UCSD-AML1 (cell line): ENCODE measurements around the gene AQP12B.

Experiments
- DNase-seq: peaks from one replicate; lab custom pipeline; 2025; ENCODE audit not compliant: unreplicated experiment; lab: John Stamatoyannopoulos, UW

Gene AQP12B

DNA sequence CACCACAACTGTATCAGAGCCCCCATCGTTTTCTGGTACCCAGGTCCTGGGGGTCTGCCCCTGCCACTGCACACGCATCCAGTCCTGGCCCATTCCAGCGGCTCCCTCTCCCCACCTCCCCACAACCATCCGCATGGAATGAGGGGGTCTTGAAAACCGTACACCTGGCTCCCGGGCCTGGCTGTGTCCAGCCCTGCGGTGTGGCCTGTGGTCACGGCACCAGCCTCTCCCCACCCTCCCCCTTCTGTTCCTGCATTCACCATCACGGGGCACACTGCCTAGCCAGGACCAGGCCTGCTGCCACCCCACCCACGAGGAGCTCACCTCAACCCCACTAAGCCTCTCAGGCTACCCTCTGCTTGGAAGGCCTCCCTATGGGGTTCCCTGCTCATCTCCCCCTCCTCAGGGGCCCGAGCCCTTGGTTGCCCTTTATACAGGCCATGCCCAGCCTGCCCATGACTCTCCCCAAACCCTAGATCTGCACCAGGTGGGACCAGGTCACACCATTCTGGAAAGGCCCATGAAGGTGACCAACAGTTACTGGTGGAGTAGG lies 46.0 kb downstream of the AQP12B start:
- DNase-seq: no peak

DNA sequence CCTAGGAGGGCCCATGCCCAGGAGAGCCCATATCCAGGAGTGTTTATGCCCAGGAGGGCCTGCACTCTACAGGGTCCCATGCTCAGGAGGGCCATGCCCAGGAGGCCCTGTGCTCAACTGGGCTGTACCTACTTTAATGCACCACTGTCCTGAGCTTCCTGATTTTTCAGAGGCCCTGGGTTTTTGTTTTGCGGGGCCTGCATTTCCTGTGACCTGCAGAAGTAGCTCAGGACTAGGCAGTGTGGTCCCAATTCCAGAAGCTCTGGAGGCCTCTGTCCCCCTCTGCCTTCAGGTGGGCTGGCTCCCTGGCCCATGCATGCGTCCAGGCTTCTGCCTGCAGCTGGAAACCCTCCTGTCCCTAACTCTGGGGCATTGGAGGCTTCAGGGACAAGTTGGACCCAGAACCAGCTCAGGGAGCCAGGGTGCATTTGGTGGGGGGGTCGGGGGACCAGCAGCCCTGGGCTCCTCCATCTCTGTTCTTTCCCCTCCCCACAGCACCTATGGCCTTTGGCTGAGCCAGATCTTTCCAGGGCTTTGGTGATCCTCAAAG lies 46.6 kb downstream of the AQP12B start:
- DNase-seq: no peak

DNA sequence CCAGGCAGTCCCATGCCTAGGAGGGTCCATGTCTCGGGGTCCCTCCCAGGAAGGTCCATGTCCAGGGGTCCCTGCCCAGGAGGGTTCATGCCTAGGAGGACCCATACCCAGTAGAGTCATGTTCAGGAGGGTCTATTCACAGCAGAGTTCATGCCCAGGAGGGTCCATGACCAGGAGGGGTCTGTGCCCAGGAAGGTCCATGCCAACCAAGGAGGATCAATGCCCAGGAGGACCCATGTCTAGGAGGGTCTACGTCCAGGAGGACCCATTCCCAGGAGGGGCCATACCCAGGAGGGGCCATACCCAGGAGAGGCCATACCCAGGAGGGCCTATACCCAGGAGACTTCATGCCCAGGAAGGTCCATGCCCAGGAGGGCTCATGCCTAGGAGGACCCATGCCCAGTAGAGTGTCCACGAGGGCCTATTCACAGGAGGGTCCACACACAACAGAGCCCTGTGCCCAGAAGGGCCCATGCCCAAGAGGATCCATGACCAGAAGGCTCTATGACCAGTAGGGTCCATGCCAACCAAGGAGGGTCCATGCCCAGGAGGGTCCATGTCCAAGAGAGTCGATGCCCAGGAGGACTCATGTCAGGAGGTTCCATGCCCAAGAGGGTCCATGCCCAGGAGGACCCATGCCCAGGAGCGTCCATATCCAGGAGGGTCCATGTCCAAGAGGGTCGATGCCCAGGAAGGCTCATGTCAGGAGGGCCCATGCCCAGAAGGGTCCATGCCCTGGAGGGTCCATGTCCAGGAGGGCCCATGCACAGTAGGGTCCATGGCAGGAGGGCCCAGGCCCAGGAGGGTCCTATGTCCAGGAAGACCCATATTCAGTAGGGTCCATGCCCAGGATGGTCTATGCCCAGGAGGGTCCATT lies 47.3 kb downstream of the AQP12B start:
- no peak for DNase-seq

DNA sequence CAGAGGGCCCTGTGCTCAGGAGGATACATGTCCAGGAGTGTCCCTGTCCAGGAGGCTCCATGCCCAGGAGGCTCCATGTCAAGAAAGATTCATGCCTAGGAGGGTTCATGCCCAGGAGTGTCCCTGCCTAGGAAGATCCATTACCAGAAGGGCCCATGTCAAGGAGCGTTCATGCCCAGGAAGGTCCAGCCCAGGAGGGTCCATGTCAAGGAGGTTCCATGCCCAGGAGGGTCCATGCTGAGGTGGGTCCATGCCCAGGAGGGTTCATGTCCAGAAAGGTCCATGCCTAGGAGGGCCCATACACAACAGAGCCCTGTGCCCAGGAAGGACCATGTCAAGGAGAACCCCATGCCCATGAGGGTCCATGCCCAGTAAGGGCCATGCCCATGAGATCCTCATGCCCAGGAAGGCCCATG lies 50.4 kb downstream of the AQP12B start:
- no peak for DNase-seq

DNA sequence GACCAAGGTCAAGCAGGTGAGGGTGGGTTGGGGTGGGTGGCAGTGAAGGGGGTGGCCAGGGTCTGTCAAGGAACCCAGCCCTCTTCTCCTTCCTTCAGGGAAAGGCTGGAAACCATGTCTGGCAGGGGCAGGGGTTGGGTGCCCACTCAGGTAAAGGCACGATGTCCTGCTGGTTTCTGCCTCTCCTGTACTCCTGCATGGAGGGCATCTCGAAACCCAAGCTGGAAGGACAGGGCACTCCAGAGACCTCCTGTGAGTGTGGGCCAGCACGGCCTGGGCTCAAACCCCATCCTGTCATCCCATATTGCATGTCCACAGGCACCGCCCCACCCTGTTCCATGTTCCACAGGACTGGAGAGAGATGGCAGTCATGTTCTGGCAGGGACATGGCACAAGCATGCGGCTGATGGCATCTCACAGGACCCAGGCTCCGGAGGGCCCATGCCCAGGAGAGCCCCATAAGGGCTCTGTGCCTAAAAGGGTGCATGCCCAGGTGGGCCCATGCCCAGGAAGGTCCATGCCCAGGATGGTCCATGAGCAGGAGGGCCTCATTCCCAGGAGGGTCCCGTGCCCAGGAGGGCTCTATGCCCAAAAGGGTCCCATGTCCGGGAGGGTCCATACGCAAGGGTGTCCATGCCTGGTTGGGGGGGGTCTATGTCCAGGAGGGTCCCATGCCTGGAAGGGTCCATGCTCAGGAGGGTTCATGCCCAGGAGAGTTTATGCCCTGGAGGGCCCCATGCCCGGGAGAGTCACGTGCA lies 51.0 kb downstream of the AQP12B start:
- DNase-seq: no peak

DNA sequence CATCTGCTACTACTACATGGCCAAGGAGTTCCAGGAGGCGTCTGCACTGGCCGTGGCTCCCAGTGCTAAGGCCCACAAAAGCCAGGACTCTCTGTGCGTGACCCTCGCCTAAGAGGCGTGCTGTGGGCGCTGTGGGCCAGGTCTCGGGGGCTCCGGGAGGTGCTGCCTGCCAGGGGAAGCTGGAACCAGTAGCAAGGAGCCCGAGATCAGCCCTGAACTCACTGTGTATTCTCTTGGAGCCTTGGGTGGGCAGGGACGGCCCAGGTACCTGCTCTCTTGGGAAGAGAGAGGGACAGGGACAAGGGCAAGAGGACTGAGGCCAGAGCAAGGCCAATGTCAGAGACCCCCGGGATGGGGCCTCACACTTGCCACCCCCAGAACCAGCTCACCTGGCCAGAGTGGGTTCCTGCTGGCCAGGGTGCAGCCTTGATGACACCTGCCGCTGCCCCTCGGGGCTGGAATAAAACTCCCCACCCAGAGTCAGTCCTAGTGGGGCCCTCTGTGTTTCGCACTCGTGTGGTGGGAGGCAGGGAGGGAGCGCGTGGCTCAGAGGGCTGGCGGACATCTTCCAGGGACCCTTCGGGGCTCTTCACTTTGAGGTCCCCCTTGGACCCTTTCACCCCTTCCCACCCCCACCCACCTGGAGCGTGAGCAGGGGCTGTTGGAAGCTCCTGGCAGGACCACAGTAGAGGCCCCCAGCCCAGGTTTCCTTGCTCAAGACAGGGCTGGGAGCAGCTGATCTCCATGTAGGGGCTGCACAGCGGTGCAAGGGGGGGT lies 51.7 kb downstream of the AQP12B start:
- no peak for DNase-seq

DNA sequence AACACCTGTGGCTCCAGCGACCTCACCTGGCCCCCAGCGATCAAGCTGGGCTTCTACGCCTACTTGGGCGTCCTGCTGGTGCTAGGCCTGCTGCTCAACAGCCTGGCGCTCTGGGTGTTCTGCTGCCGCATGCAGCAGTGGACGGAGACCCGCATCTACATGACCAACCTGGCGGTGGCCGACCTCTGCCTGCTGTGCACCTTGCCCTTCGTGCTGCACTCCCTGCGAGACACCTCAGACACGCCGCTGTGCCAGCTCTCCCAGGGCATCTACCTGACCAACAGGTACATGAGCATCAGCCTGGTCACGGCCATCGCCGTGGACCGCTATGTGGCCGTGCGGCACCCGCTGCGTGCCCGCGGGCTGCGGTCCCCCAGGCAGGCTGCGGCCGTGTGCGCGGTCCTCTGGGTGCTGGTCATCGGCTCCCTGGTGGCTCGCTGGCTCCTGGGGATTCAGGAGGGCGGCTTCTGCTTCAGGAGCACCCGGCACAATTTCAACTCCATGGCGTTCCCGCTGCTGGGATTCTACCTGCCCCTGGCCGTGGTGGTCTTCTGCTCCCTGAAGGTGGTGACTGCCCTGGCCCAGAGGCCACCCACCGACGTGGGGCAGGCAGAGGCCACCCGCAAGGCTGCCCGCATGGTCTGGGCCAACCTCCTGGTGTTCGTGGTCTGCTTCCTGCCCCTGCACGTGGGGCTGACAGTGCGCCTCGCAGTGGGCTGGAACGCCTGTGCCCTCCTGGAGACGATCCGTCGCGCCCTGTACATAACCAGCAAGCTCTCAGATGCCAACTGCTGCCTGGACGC lies 52.5 kb downstream of the AQP12B start:
- DNase-seq: no peak

DNA sequence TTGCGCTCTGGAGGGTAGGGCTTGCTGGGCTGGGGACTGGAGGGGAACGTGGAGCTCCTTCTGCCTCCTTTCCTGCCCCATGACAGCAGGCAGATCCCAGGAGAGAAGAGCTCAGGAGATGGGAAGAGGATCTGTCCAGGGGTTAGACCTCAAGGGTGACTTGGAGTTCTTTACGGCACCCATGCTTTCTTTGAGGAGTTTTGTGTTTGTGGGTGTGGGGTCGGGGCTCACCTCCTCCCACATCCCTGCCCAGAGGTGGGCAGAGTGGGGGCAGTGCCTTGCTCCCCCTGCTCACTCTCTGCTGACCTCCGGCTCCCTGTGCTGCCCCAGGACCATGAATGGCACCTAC lies 53.1 kb downstream of the AQP12B start:
- DNase-seq: no peak

DNA sequence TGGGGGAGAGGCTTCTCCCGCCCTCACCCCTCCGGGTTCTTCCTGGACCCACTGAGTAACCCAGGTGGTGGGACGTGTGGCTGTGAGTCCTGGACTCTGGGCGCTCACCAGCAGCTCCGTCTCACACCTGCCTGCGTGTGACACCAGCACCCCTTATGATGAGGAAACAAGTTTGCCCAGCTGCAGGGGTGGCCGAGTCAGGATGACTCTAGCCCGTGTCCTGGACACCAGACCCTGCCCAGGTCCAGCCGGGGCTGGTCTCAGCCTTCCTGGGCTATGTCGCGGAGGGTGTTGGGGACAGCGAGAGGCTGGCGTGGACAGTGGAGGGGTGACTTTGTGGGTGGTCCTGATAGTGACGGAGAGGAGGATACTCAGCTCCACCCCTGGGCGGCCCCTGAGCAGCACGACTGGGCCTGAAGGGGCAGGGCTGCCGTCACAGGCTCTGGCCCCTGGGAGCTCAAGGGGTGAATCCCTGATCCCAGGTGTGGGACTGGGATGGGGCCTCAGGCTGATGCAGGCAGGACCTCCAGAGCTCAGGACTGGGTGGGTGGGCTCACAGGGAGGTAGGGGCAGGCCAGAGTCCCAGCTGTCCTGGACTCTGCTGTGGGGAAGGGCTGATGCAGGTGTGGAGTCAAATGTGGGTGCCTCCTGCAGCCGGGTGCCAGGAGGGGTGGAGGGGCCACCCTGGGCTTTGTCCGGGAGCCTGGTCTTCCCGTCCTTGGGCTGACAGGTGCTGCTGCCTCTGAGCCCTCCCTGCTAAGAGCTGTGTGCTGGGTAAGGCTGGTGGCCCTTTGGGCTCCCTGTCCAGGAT lies 53.7 kb downstream of the AQP12B start:
- DNase-seq: no peak

DNA sequence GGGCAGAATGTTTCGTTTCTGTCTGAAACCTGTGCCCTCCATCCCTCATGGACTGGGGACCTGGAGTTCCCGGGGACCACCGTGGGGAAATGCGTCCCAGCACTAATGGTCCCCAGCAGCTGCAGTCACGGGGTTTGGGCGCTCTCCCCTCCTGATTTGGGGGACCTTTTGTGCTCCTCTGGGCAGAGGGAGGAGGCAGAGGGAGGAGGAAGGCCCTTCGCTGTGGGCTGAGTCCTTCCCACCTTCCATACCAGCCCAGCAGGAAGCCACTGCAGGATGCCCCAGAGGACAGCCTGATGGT lies 54.2 kb downstream of the AQP12B start:
- no peak for DNase-seq

DNA sequence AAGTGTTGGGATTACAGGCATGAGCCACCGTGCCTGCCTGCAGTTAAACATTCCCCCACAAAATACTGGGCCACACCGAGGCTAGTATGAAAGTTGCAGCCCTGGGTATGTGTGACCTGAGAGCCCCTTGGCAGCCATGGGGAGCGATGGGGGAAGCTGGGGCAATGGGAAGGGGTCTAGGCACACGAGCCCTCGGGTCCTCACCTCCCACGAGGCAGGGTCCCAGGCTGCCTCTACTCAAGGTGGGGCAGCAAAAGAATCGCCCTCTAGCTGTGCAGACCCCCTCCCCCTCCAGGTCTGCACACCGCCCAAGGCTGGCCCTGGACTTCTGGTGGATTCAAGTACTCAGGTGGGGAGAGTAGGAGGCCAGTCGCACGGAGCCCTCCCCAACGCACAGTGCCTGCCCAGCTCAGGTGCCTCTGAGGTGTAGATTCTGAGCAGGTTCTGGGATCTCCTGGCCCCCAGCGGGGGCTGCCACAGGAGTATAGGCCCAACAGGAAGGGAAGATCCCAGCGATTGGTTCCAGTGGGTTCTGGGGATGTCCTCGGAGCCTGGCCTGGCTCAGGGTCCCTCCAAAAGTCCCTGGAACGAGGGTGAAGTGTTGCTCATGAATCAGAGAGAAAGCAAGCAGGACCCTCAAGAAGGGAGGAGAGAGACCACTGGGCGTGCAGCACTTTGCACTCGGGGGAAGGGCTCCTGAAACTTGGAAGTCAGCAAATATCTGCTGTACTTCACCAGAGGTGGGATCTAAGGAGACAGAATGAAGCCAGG lies 54.8 kb downstream of the AQP12B start:
- no peak for DNase-seq

DNA sequence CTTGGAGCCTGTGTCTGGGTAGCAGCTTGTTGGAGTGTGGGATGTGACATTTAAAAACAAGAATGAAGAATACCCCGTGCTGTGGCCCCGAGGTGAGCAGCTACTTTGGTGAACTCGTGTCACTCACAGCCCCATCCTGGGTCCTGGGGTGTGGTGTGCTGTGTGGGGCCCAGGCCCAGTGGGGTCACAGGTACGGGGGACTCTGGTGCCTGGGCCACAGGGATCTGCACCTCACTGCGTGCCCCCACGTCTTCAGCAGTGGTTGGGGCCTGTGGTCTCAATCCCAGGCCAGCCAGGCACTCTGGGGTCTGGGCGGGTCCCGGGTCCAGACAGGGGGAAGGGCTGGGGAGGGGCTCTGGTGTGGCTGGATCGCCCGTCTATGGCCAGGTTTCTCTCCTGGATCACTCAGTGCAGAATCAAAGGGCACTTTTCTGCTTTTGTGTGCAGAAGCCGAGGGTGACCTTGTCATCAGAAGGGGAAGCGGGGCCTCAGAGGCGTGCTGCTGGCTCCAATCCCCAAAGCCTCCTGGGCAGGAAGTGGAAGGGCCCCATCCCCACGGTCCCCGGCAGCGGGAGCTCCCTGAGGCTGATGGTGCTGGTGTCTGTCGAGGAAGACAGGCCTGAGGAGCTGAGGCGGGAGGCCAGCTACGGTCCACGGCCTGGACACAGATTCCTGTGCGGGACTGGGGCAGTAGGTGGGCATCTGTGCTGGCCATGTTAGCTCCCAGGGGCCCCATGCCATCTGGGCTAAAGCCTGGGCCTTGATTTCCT lies 56.0 kb downstream of the AQP12B start:
- peak; percentile 47 for DNase-seq
